SK-N-SH treated with all-trans-retinoic acid at 6 μM for 48 hours (cell line): ENCODE results near the gene DAD1.

Experiments
- GLIS3 ChIP-seq: fragments of 250-450 bp; sonication (Bioruptor Pico); IDR thresholded peaks from 2 replicates; pipeline ENCODE4 v1.5.0; 2020; ENCODE audit warnings: mild to moderate bottlenecking, moderate library complexity
- POU6F1 ChIP-seq: fragments of 250-450 bp; sonication (Bioruptor Pico); IDR thresholded peaks from 2 replicates; pipeline ENCODE4 v1.8.0; 2021; ENCODE audit warnings: low read depth, mild to moderate bottlenecking, moderate library complexity, borderline replicate concordance
- PPARA ChIP-seq: fragments of 250-450 bp; sonication (Bioruptor Pico); IDR thresholded peaks from 2 replicates; pipeline ENCODE4 v1.5.0; 2020; ENCODE audit warnings: mild to moderate bottlenecking, borderline replicate concordance
- RARB ChIP-seq: fragments of 250-450 bp; sonication (Bioruptor Pico); IDR thresholded peaks from 2 replicates; pipeline ENCODE4 v1.8.0; 2021; ENCODE audit warnings: mild to moderate bottlenecking, moderate library complexity
- TCF4 ChIP-seq: fragments of 250-450 bp; sonication (Bioruptor Pico); IDR thresholded peaks from 2 replicates; pipeline ENCODE4 v1.8.0; 2021; ENCODE audit warnings: mild to moderate bottlenecking, moderate library complexity, borderline replicate concordance
- ZC3H10 ChIP-seq: fragments of 250-450 bp; sonication (Bioruptor Pico); IDR thresholded peaks from 2 replicates; pipeline ENCODE4 v1.5.1; 2021; ENCODE audit warnings: mild to moderate bottlenecking, moderate library complexity
- ZNF70 ChIP-seq: fragments of 450-650 bp; formaldehyde crosslinking; IDR thresholded peaks from 2 replicates; pipeline ENCODE4 v1.5.0; 2020; ENCODE audit warnings: mild to moderate bottlenecking, moderate library complexity
- TF ChIP-seq, protein P1 (sequence below): fragments of 250-450 bp; sonication (Bioruptor Pico); IDR thresholded peaks from 2 replicates; pipeline ENCODE4 v1.5.1; 2020; ENCODE audit warnings: low read depth, mild to moderate bottlenecking, moderate library complexity

DNA sequence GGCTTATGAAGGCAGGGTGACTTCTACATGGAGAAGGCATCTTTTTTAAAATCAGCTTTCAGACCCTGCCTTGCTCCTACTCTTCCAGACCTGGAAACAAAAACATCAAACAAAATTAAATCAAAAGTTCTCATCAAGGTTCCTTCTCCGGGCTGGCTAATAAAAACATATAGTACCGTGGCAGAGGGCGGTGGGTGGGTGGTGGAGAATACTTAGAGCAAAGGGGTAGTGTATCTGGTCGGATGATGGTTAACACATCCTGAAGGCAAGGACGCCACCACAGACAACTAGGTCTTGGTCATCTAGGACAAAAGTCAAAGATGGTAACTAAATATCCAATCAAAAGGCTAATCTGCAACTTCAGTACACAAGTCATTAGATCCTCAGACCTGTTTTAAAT, 1.8 kb downstream of the DAD1 start:
- no peak for TF ChIP-seq GLIS3 (CRISPR knock-in tag)
- TF ChIP-seq RARB (CRISPR knock-in tag) = no peak
- TF ChIP-seq, protein P1, sequence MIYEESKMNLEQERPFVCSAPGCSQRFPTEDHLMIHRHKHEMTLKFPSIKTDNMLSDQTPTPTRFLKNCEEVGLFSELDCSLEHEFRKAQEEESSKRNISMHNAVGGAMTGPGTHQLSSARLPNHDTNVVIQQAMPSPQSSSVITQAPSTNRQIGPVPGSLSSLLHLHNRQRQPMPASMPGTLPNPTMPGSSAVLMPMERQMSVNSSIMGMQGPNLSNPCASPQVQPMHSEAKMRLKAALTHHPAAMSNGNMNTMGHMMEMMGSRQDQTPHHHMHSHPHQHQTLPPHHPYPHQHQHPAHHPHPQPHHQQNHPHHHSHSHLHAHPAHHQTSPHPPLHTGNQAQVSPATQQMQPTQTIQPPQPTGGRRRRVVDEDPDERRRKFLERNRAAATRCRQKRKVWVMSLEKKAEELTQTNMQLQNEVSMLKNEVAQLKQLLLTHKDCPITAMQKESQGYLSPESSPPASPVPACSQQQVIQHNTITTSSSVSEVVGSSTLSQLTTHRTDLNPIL = no peak
- no peak for TF ChIP-seq ZC3H10 (CRISPR knock-in tag)
- TF ChIP-seq ZNF70 (CRISPR knock-in tag) = no peak
- TF ChIP-seq PPARA (CRISPR knock-in tag) = no peak
- TF ChIP-seq POU6F1 (CRISPR knock-in tag) = no peak
- TF ChIP-seq TCF4 (CRISPR knock-in tag) = no peak
